ENCODE measurements around the gene PSAT1. TPM values are rescaled to one million over a fixed set of nuclear protein-coding genes. Genes with fewer than 3 reads are reported as not detected.

The PSAT1 gene
- total RNA-seq, 1 experiment from 2014 or later: 215 TPM

GRCh38 chr9:78325846-78326360 lies 29.0 kb downstream of the PSAT1 start:
- no peak overlapping the region for H2BK20ac ChIP-seq (ENCODE audit: low read depth, low read length, poor library complexity, severe bottlenecking)
- no peak overlapping the region for H2AK5ac ChIP-seq (ENCODE audit: insufficient read length, low read length)
- no peak overlapping the region for H2BK12ac ChIP-seq (ENCODE audit: insufficient read length, low read depth, low read length)
- H4K20me1 ChIP-seq (ENCODE audit: control insufficient read depth, insufficient read depth, insufficient read length): no peaks in the 10 kb centered on the region
- no peaks in the 10 kb centered on the region for H3K27me3 ChIP-seq (ENCODE audit: insufficient read depth, low read length)
- H4K5ac ChIP-seq (ENCODE audit: insufficient read length, low read depth, low read length): no peak overlapping the region
- H2BK120ac ChIP-seq (ENCODE audit: low read depth, low read length, poor library complexity, severe bottlenecking): no peak overlapping the region
- no CpG with 5 or more reads among the region's 5 CpGs for WGBS (ENCODE audit: extremely low coverage, insufficient read length, low lambda C conversion rate)
- no peak overlapping the region for H4K91ac ChIP-seq (ENCODE audit: insufficient read length, low read depth, low read length)
- no peak overlapping the region for H4K8ac ChIP-seq (replicated peaks; ENCODE audit: insufficient read length, low read depth, low read length)
- H2AFZ ChIP-seq (ENCODE audit: low read length): no peak overlapping the region
- Mint-ChIP-seq H3K4me3 (no peak overlapping the region), H3K27ac (peak overlapping the region in 1 of 3 experiments; percentile 86; a peak in 2 of 7 replicates), H3K36me3 (ENCODE audit: insufficient read depth in 1 of 3, low read depth in 3 of 3) (peaks cover 86 to 97% (median 91%) of the 10 kb centered on the region in 3 experiments), H3K27me3 (ENCODE audit: low read depth) (no peaks in the 10 kb centered on the region), H3K4me1 (peaks cover 11 to 14% of the 10 kb centered on the region in 2 experiments), H3K9me3 (peaks cover 0 to 8% of the 10 kb centered on the region in 2 experiments; a peak in 2 of 5 replicates)
- H3K14ac ChIP-seq (ENCODE audit: insufficient read depth, low read length): no peak overlapping the region
- no peak overlapping the region for H3K23ac ChIP-seq (ENCODE audit: insufficient read length, low read depth, low read length)
- H3K56ac ChIP-seq (ENCODE audit: insufficient read length, low read depth, low read length): no peak overlapping the region
- H3K79me2 ChIP-seq (ENCODE audit: insufficient read depth, low read length): peaks cover 3% of the 10 kb centered on the region; the same call in 1 of the 2 replicates
- no peak overlapping the region for H2BK5ac ChIP-seq (ENCODE audit: insufficient read length, low read length)
- no peak for DNase-seq
- no peak overlapping the region for H3K27ac ChIP-seq (ENCODE audit: insufficient read length, low read depth, low read length)
- no peak overlapping the region for H3K18ac ChIP-seq (ENCODE audit: insufficient read length, low read depth, low read length)
- H3K4ac ChIP-seq (ENCODE audit: low read depth, low read length): no peak overlapping the region
- no peak overlapping the region for H3T11ph ChIP-seq (ENCODE audit: low read length)
- H3K23me2 ChIP-seq (ENCODE audit: insufficient read length, low read depth, low read length, poor library complexity, severe bottlenecking): no peaks in the 10 kb centered on the region
- H3K4me2 ChIP-seq (ENCODE audit: insufficient read depth, insufficient read length, low read length): no peak overlapping the region
- H2BK15ac ChIP-seq (ENCODE audit: low read depth, low read length): no peak overlapping the region
- no peak for TF ChIP-seq CTCF (conservative IDR thresholded peaks at IDR 0.05)
- H3K9me3 ChIP-seq (ENCODE audit: control insufficient read depth, low read depth, low read length): no peaks in the 10 kb centered on the region
- H3K4me1 ChIP-seq (ENCODE audit: insufficient read depth, low read length): no peaks in the 10 kb centered on the region
- peaks cover 3% of the 10 kb centered on the region for H3K79me1 ChIP-seq (ENCODE audit: insufficient read depth, low read depth, low read length, poor library complexity, severe bottlenecking)
- H3K9ac ChIP-seq (ENCODE audit: extremely low read depth, insufficient read length, low read length): no peak overlapping the region
